Keratinocyte (primary cell): ENCODE data around the gene POPDC2. TPM values are rescaled to one million over a fixed set of nuclear protein-coding genes. Genes with fewer than 3 reads are reported as not detected.

Source experiments
- DNase-seq: peaks from one replicate; pipeline ENCODE4 v3.0.0-alpha.2; 2011; ENCODE audit warnings: low read depth, missing footprints, low spot score
- FAIRE-seq: peaks from 2 replicates; lab custom pipeline; 2011; peaks lifted over from hg19 to GRCh38; lab: Jason Lieb, UNC
- H2AFZ ChIP-seq: 2 replicates; pipeline ENCODE4 v1.6.0; 2012; ENCODE audit warnings: low read length, control low read depth, inconsistent platforms; ENCODE audit not compliant: control insufficient read depth
- H3K27ac ChIP-seq: 2 replicates; pipeline ENCODE4 v1.5.1; 2011; ENCODE audit warnings: low read length; ENCODE audit not compliant: control insufficient read depth, insufficient read depth
- H3K27me3 ChIP-seq: 3 replicates; pipeline ENCODE4 v1.6.0; 2011; ENCODE audit warnings: low read length; ENCODE audit not compliant: control insufficient read depth, insufficient read depth; ENCODE audit errors: extremely low read depth
- H3K36me3 ChIP-seq, 2 experiments: 2 replicates in 1 of 2; 3 replicates in 1 of 2; pipeline ENCODE4 v1.5.1; 2011; ENCODE audit warnings: low read length in 2 of 2, mild to moderate bottlenecking in 1 of 2; ENCODE audit not compliant: control insufficient read depth in 2 of 2, insufficient read depth in 2 of 2; ENCODE audit errors: extremely low read depth in 1 of 2
- H3K4me1 ChIP-seq: 3 replicates; pipeline ENCODE4 v1.5.1; 2011; ENCODE audit warnings: low read length; ENCODE audit not compliant: control insufficient read depth, insufficient read depth; ENCODE audit errors: extremely low read depth
- H3K4me2 ChIP-seq: 3 replicates; pipeline ENCODE4 v1.6.0; 2011; ENCODE audit warnings: low read depth, low read length; ENCODE audit not compliant: control insufficient read depth, insufficient read depth; ENCODE audit errors: extremely low read depth
- H3K4me3 ChIP-seq, 3 experiments: fragments of 200-600 bp in 1 of 3; sonication (generic) in 1 of 3; 2 replicates in 2 of 3; 3 replicates in 1 of 3; pipeline ENCODE4 v1.5.1; 2011 to 2016; ENCODE audit warnings: low read length in 3 of 3, mild to moderate bottlenecking in 3 of 3, control low read depth in 2 of 3, inconsistent platforms in 1 of 3, low read depth in 1 of 3, mixed read lengths in 1 of 3, mixed run types in 1 of 3, moderate library complexity in 1 of 3; ENCODE audit not compliant: control insufficient read depth in 2 of 3, insufficient read depth in 2 of 3; ENCODE audit errors: extremely low read depth in 1 of 3
- H3K79me2 ChIP-seq: 2 replicates; pipeline ENCODE4 v1.6.0; 2012; ENCODE audit warnings: low read length; ENCODE audit not compliant: control insufficient read depth, insufficient read depth
- H3K9ac ChIP-seq: 3 replicates; pipeline ENCODE4 v1.6.0; 2011; ENCODE audit warnings: low read length; ENCODE audit not compliant: control insufficient read depth, insufficient read depth; ENCODE audit errors: extremely low read depth
- H3K9me1 ChIP-seq: 3 replicates; pipeline ENCODE4 v1.6.0; 2011; ENCODE audit warnings: low read length; ENCODE audit not compliant: control insufficient read depth, insufficient read depth; ENCODE audit errors: extremely low read depth
- H3K9me3 ChIP-seq: 2 replicates; pipeline ENCODE4 v1.5.1; 2012; ENCODE audit warnings: low read depth, low read length; ENCODE audit not compliant: control insufficient read depth
- H4K20me1 ChIP-seq: 3 replicates; pipeline ENCODE4 v1.6.0; 2011; ENCODE audit warnings: low read length; ENCODE audit not compliant: control insufficient read depth, insufficient read depth; ENCODE audit errors: extremely low read depth
- CTCF ChIP-seq, 3 experiments: IDR thresholded peaks in 1 of 3; conservative IDR thresholded peaks in 1 of 3; optimal IDR thresholded peaks in 1 of 3; 2 replicates in 2 of 3; 3 replicates in 1 of 3; pipeline versions ENCODE3 to v1.5.1; 2011; ENCODE audit warnings: low read length in 3 of 3, mild to moderate bottlenecking in 3 of 3, moderate library complexity in 2 of 3, control low read depth in 1 of 3, inconsistent platforms in 1 of 3; ENCODE audit not compliant: insufficient read depth in 2 of 3; ENCODE audit errors: extremely low read depth in 1 of 3
- EZH2 ChIP-seq: IDR thresholded peaks from one replicate; pipeline ENCODE4 v1.6.1; 2012; ENCODE audit warnings: inconsistent platforms, mild to moderate bottlenecking, low read length, moderate library complexity
- dilution Hi-C: fragments of 300-500 bp; cut with MboI; formaldehyde crosslinking; loops from one replicate; pipeline ENCODE4 v1.7.0; 2020; ENCODE audit warnings: low sequenced_read_pairs; ENCODE audit not compliant: extremely low pct_ligation_motif_present
- polyA plus RNA-seq, 5 experiments: library from polyadenylated mRNA; depleted of rRNA in 3 of 5; stranded (reverse) in 3 of 5; stranded (forward) in 1 of 5; unstranded in 1 of 5; fragments of >200 nt; gene quantifications; 1 replicate in 1 of 5; 2 replicates in 3 of 5; 3 replicates in 1 of 5; pipeline versions ENCODE4 v1.2.1 to v1.2.3, GENCODE V29; 2011 to 2012; ENCODE audit warnings: missing spikeins in 2 of 5, low read depth in 1 of 5, low replicate concordance in 1 of 5

Gene POPDC2
- polyA plus RNA-seq, 1 donor (not counting 4 experiments of a cell fraction or from before 2014, with no cell fraction given), result 0.87 TPM

GRCh38 chr3:119625451-119626153, 34.8 kb downstream of the POPDC2 start:
- H3K9ac ChIP-seq, result no peak overlapping the region
- TF ChIP-seq EZH2, result no peak
- no peak for TF ChIP-seq CTCF (optimal IDR thresholded peaks at IDR 0.05 in 1 of 3, IDR thresholded peaks at IDR 0.05 in 1 of 3, conservative IDR thresholded peaks at IDR 0.05 in 1 of 3; ENCODE audit: extremely low read depth in 1 of 3, insufficient read depth in 2 of 3, low read length in 3 of 3)
- FAIRE-seq, result no peak
- no peak overlapping the region for H3K27ac ChIP-seq
- no peaks in the 10 kb centered on the region for H3K4me1 ChIP-seq
- H4K20me1 ChIP-seq, result peaks cover 2% of the 10 kb centered on the region
- dilution Hi-C loops, result no loop called here
- H3K9me3 ChIP-seq, result no peaks in the 10 kb centered on the region
- H3K4me2 ChIP-seq, result no peak overlapping the region
- H3K4me3 ChIP-seq, result no peak overlapping the region
- H3K79me2 ChIP-seq, result no peaks in the 10 kb centered on the region
- no peaks in the 10 kb centered on the region for H3K36me3 ChIP-seq
- no peaks in the 10 kb centered on the region for H3K9me1 ChIP-seq
- peaks cover 11% of the 10 kb centered on the region for H3K27me3 ChIP-seq
- H2AFZ ChIP-seq, result no peak overlapping the region
- no peak for DNase-seq

GRCh38 chr3:119624002-119624720, 36.2 kb downstream of the POPDC2 start:
- H3K27ac ChIP-seq, result no peak overlapping the region
- H3K36me3 ChIP-seq, result no peaks in the 10 kb centered on the region
- no peaks in the 10 kb centered on the region for H3K9me3 ChIP-seq
- dilution Hi-C loops, result no loop called here
- H3K79me2 ChIP-seq, result no peaks in the 10 kb centered on the region
- DNase-seq, result no peak
- FAIRE-seq, result no peak
- no peaks in the 10 kb centered on the region for H3K4me1 ChIP-seq
- no peak overlapping the region for H3K4me3 ChIP-seq
- no peaks in the 10 kb centered on the region for H3K9me1 ChIP-seq
- H3K27me3 ChIP-seq, result peaks cover 11% of the 10 kb centered on the region
- H2AFZ ChIP-seq, result no peak overlapping the region
- TF ChIP-seq EZH2 (no peak), CTCF (optimal IDR thresholded peaks at IDR 0.05 in 1 of 3, IDR thresholded peaks at IDR 0.05 in 1 of 3, conservative IDR thresholded peaks at IDR 0.05 in 1 of 3; ENCODE audit: extremely low read depth in 1 of 3, insufficient read depth in 2 of 3, low read length in 3 of 3) (no peak)
- H3K4me2 ChIP-seq, result no peak overlapping the region
- H3K9ac ChIP-seq, result no peak overlapping the region
- H4K20me1 ChIP-seq, result peaks cover 2% of the 10 kb centered on the region
